ENCODE results near the gene SOX13.
"Not testable (repeated sequence)": the region's sequence is repeated elsewhere in the genome, so short reads cannot be mapped to it uniquely, and the experiment has no call there.

The SOX13 gene

GRCh38 chr1:204087893-204088528 is 15.1 kb downstream of the SOX13 start:
- no peak for DNase-seq (ENCODE audit: low read depth)

GRCh38 chr1:204088596-204088995 is 15.7 kb downstream of the SOX13 start:
- DNase-seq (ENCODE audit: low read depth) = no peak

- DNase-seq (ENCODE audit: low read depth) = no peak
These were observed 16.3 kb downstream of the SOX13 start for GRCh38 chr1:204089044-204089751.

GRCh38 chr1:204090132-204090531 is 17.2 kb downstream of the SOX13 start:
- not testable (repeated sequence) for DNase-seq (ENCODE audit: low read depth)

GRCh38 chr1:204091066-204091465 is 18.2 kb downstream of the SOX13 start:
- DNase-seq (ENCODE audit: low read depth) = no peak

GRCh38 chr1:204091787-204092312 is 18.9 kb downstream of the SOX13 start:
- DNase-seq (ENCODE audit: low read depth) = no peak

- DNase-seq (ENCODE audit: low read depth) = no peak
These were observed 19.9 kb downstream of the SOX13 start for GRCh38 chr1:204092632-204093420.

GRCh38 chr1:204093421-204093717 is 20.5 kb downstream of the SOX13 start:
- DNase-seq (ENCODE audit: low read depth) = no peak

GRCh38 chr1:204093781-204094180 is 20.9 kb downstream of the SOX13 start:
- DNase-seq (ENCODE audit: low read depth) = no peak

GRCh38 chr1:204094313-204094729 is 21.4 kb downstream of the SOX13 start:
- DNase-seq (ENCODE audit: low read depth) = no peak

GRCh38 chr1:204094856-204095634 is 22.1 kb downstream of the SOX13 start:
- DNase-seq (ENCODE audit: low read depth) = no peak

GRCh38 chr1:204096931-204097330 is 24.0 kb downstream of the SOX13 start:
- no peak for DNase-seq (ENCODE audit: low read depth)

GRCh38 chr1:204098683-204099082 is 25.8 kb downstream of the SOX13 start:
- no peak for DNase-seq (ENCODE audit: low read depth)

- not testable (repeated sequence) for DNase-seq (ENCODE audit: low read depth)
These were observed 26.8 kb downstream of the SOX13 start for GRCh38 chr1:204099754-204100153.

GRCh38 chr1:204102029-204102611 is 29.2 kb downstream of the SOX13 start:
- no peak for DNase-seq (ENCODE audit: low read depth)

- no peak for DNase-seq (ENCODE audit: low read depth)
These were observed 30.0 kb downstream of the SOX13 start for GRCh38 chr1:204102739-204103430.

GRCh38 chr1:204103431-204103741 is 30.5 kb downstream of the SOX13 start:
- DNase-seq (ENCODE audit: low read depth) = no peak

GRCh38 chr1:204104331-204105130 is 31.6 kb downstream of the SOX13 start:
- no peak for DNase-seq (ENCODE audit: low read depth)

- DNase-seq (ENCODE audit: low read depth) = no peak
These were observed 32.2 kb downstream of the SOX13 start for GRCh38 chr1:204105131-204105515.

GRCh38 chr1:204106825-204107224 is 33.9 kb downstream of the SOX13 start:
- no peak for DNase-seq (ENCODE audit: low read depth)

- DNase-seq (ENCODE audit: low read depth) = no peak
These were observed 35.0 kb downstream of the SOX13 start for GRCh38 chr1:204107892-204108291.
